ENCODE measurements around the gene OR51T1. TPM values are rescaled to one million over a fixed set of nuclear protein-coding genes. Genes with fewer than 3 reads are reported as not detected.

Gene OR51T1
- total RNA-seq, 1 experiment from 2014 or later: not detected

DNA sequence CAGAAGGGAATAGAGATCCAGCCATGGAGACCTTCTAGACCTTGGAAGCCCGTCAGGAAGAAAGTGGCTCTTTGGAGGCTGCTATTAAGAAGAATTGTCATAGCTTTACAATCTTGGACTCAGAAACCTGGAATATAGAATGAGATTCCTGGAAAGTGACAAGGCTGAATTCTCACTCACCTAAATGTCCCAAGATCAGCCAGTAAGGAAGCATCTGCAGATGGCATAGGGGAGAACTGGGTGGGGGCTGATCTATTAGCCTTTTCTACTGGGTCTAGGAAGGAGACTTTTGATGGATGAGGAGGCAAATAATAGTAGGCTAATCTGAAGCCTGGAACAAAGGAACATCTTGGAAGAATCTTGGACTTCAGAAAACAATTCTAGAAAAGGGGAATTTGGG lies 42.5 kb downstream of the OR51T1 start, which contains the start of gene OR51G1:
OR51G1 (minus strand) TSS at position 101 of the 400 bp plus-strand sequence; CDS start at position 101, 0 bp downstream.
- DNase-seq (ENCODE audit: extremely low read depth, low read depth): no peak

DNA sequence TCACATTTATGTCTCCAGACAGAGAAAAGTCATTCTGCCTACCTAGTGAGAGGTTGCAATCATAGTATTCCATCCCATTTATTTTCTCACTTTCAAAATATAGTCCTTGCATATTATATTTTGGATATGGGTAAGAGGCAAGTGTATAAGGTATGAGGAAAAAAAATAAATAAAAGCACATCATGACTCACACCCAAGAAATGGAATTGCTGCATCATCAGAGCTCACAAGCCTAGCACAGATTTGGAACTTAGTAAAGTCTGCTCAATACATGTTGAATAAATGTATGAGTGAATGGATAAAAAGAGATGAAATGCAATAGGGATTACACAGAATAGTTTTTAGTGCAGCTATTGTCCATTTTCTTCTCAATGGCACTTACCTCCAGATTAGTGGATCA lies 44.9 kb downstream of the OR51T1 start:
- DNase-seq (ENCODE audit: extremely low read depth, low read depth): no peak

Other genes starting within 250 kb of the OR51T1 start
- not detected in 2 replicates for gene OR51D1, start 244.4 kb upstream of the OR51T1 start, total RNA-seq (2014; rRNA removed; shearing (Covaris generic))
- gene OR51E1, start 237.9 kb upstream of the OR51T1 start, total RNA-seq (2014; rRNA removed; shearing (Covaris generic)): not detected in 2 replicates
- gene OR51E2, start 184.0 kb upstream of the OR51T1 start, total RNA-seq (2014; rRNA removed; shearing (Covaris generic)): not detected in 2 replicates
- gene MMP26, start 177.1 kb upstream of the OR51T1 start, total RNA-seq (2014; rRNA removed; shearing (Covaris generic)): not detected in 2 replicates
- not detected in 2 replicates for gene OR51F1, start 112.0 kb upstream of the OR51T1 start, total RNA-seq (2014; rRNA removed; shearing (Covaris generic))
- gene OR52R1, start 77.5 kb upstream of the OR51T1 start, total RNA-seq (2014; rRNA removed; shearing (Covaris generic)): not detected in 2 replicates
- gene OR51F2, start 60.6 kb upstream of the OR51T1 start, total RNA-seq (2014; rRNA removed; shearing (Covaris generic)): not detected in 2 replicates
- not detected in 2 replicates for gene OR51S1, start 32.7 kb upstream of the OR51T1 start, total RNA-seq (2014; rRNA removed; shearing (Covaris generic))
- gene OR51A7, start 21.9 kb downstream of the OR51T1 start, total RNA-seq (2014; rRNA removed; shearing (Covaris generic)): not detected in 2 replicates
- gene OR51G2, start 37.5 kb downstream of the OR51T1 start, total RNA-seq (2014; rRNA removed; shearing (Covaris generic)): not detected in 2 replicates
- gene OR51G1, start 42.4 kb downstream of the OR51T1 start, total RNA-seq (2014; rRNA removed; shearing (Covaris generic)): not detected in 2 replicates
- not detected in 2 replicates for gene OR51A4, start 65.7 kb downstream of the OR51T1 start, total RNA-seq (2014; rRNA removed; shearing (Covaris generic))
- not detected in 2 replicates for gene OR51A2, start 73.8 kb downstream of the OR51T1 start, total RNA-seq (2014; rRNA removed; shearing (Covaris generic))
- gene OR51L1, start 113.0 kb downstream of the OR51T1 start, total RNA-seq (2014; rRNA removed; shearing (Covaris generic)): not detected in 2 replicates
- gene OR52J3, start 164.6 kb downstream of the OR51T1 start, total RNA-seq (2014; rRNA removed; shearing (Covaris generic)): not detected in 2 replicates
- gene OR52E2, start 177.7 kb downstream of the OR51T1 start, total RNA-seq (2014; rRNA removed; shearing (Covaris generic)): not detected in 2 replicates
- gene OR52E1, start 187.7 kb downstream of the OR51T1 start, total RNA-seq (2014; rRNA removed; shearing (Covaris generic)): not detected in 2 replicates

Data from NCI-H460 (cell line).